AG09309 (cell line): ENCODE results near the gene DIP2C.
"Not testable (repeated sequence)": the region's sequence is repeated elsewhere in the genome, so short reads cannot be mapped to it uniquely, and the experiment has no call there.

Source experiments
- DNase-seq: peaks from one replicate; pipeline ENCODE4 v3.0.0-alpha.2; 2010; ENCODE audit warnings: low read depth
- H3K4me3 ChIP-seq: 2 replicates; pipeline ENCODE4 v1.5.1; 2011; ENCODE audit warnings: mild to moderate bottlenecking, low read depth, low read length, moderate library complexity; ENCODE audit not compliant: control insufficient read depth
- CTCF ChIP-seq: IDR thresholded peaks from 2 replicates; pipeline ENCODE4 v1.5.1; 2011; ENCODE audit warnings: mild to moderate bottlenecking, low read depth, low read length, inconsistent platforms; ENCODE audit not compliant: insufficient read depth, control insufficient read depth; ENCODE audit errors: missing control alignments

Gene DIP2C

GRCh38 chr10:369684-370448 is 319.6 kb downstream of the DIP2C start:
- peak; percentile 84 for DNase-seq
- no peak for TF ChIP-seq CTCF
- peak overlapping the region; percentile 18 for H3K4me3 ChIP-seq

- H3K4me3 ChIP-seq = no peak overlapping the region; the same call in 1 of the 2 replicates
- no peak for DNase-seq
- no peak for TF ChIP-seq CTCF
These were observed 320.2 kb downstream of the DIP2C start for GRCh38 chr10:369221-369683.

GRCh38 chr10:368579-369220 is 320.8 kb downstream of the DIP2C start:
- no peak for DNase-seq
- no peak for TF ChIP-seq CTCF
- no peak overlapping the region for H3K4me3 ChIP-seq

DNA sequence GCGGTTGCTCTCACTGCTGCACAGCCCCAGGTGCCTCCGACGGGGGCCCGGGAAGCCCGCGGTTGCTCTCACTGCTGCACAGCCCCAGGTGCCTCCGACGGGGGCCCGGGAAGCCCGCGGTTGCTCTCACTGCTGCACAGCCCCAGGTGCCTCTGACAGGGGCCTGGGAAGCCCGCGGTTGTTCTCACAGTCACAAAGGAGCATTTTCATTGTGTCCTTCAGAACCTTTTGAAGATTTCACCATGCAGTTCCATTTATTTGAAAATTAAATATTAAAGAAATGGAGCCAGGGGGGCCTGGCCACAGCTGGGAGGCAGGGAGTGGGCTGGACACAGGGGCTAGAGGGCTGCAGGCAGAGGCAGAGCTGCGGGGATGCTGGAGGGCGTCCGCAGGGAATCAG is 321.4 kb downstream of the DIP2C start:
- not testable (repeated sequence) for DNase-seq, H3K4me3 ChIP-seq

- no peak for TF ChIP-seq CTCF
- DNase-seq = no peak
- no peak overlapping the region for H3K4me3 ChIP-seq
These were observed 321.8 kb downstream of the DIP2C start for GRCh38 chr10:367636-368035.

DNA sequence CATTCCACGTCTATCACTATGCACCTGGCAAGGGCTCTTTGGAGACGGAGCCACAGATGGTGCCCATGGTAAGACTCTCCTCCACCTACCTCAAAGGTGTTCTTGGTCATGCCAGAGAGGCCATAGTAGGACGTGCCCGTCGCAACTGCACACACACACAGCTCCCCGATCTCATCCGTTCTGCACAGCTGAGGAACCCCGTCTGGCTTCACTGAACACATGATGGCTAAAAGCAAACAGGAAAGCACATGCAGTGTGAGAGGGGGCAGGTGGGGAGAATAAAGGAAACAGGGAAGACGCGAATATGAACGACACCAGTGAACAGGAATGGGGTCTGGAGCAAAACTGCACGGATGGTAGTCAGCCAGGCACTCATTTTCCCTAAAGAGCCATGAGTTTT is 323.3 kb downstream of the DIP2C start:
- no peak for TF ChIP-seq CTCF
- no peak overlapping the region for H3K4me3 ChIP-seq

DNA sequence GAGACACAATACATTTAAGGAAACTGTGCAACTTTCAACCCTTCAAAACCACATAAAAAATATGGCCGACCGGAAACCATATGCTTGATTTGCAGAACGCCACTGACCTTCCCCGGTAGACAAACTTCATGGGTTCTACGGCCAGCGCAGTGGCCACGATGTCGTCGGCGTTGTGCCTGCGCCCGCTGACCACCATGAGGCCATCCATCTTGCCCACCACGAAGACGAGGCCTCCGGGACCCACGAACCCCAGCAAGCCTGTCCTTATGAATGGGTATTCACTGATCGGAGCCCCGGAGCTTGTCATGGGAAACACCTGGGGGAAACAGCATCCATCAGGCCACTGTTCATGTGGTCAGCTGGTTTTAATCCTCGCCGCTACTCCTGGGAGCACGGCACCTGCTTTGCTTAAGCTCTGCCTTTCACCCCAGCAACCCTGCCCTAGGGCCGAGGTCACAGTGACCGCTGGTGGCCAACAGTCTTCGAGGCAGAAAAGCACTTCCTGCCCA is 325.1 kb downstream of the DIP2C start:
- no peak overlapping the region for H3K4me3 ChIP-seq
- TF ChIP-seq CTCF = no peak
- no peak for DNase-seq

More for the DNA sequence above, 323.3 kb downstream of the DIP2C start:
- no peak for DNase-seq
